Astrocyte (in vitro differentiated cells and primary cell): Measurements from ENCODE around the gene ERMP1. TPM values are rescaled to one million over a fixed set of nuclear protein-coding genes. Genes with fewer than 3 reads are reported as not detected.

ENCODE experiments used
- DNase-seq: peaks from one replicate; pipeline ENCODE4 v3.0.0-alpha.2; 2010; ENCODE audit warnings: low read depth
- FAIRE-seq: peaks from 2 replicates; lab custom pipeline; 2011; peaks lifted over from hg19 to GRCh38; lab: Jason Lieb, UNC
- H2AFZ ChIP-seq: 2 replicates; pipeline ENCODE4 v1.6.0; 2012; ENCODE audit warnings: low read depth, low read length, inconsistent platforms
- H3K27ac ChIP-seq: 2 replicates; pipeline ENCODE4 v1.5.1; 2011; ENCODE audit warnings: low read depth, low read length, inconsistent platforms
- H3K27me3 ChIP-seq: 2 replicates; pipeline ENCODE4 v1.6.0; 2011; ENCODE audit warnings: low read length, inconsistent platforms; ENCODE audit not compliant: insufficient read depth
- H3K36me3 ChIP-seq: 2 replicates; pipeline ENCODE4 v1.5.1; 2011; ENCODE audit warnings: low read length, inconsistent platforms; ENCODE audit not compliant: insufficient read depth
- H3K4me1 ChIP-seq: 2 replicates; pipeline ENCODE4 v1.5.1; 2011; ENCODE audit warnings: low read length, inconsistent platforms; ENCODE audit not compliant: insufficient read depth
- H3K4me2 ChIP-seq: 2 replicates; pipeline ENCODE4 v1.6.0; 2012; ENCODE audit warnings: low read length, inconsistent platforms
- H3K4me3 ChIP-seq: 2 replicates; pipeline ENCODE4 v1.5.1; 2011; ENCODE audit warnings: low read depth, mild to moderate bottlenecking, low read length, inconsistent platforms; ENCODE audit not compliant: insufficient read depth
- H3K79me2 ChIP-seq: 2 replicates; pipeline ENCODE4 v1.6.0; 2012; ENCODE audit warnings: mild to moderate bottlenecking, low read length, inconsistent platforms; ENCODE audit not compliant: insufficient read depth
- H3K9ac ChIP-seq: 2 replicates; pipeline ENCODE4 v1.6.0; 2012; ENCODE audit warnings: mild to moderate bottlenecking, low read length, inconsistent platforms
- H3K9me3 ChIP-seq: 2 replicates; pipeline ENCODE4 v1.5.1; 2012; ENCODE audit warnings: low read depth, mild to moderate bottlenecking, low read length, inconsistent platforms; ENCODE audit not compliant: insufficient read depth
- H4K20me1 ChIP-seq: 2 replicates; pipeline ENCODE4 v1.6.0; 2012; ENCODE audit warnings: low read length, inconsistent platforms; ENCODE audit not compliant: insufficient read depth
- H3K27ac Mint-ChIP-seq: one replicate; pipeline ENCODE4 v1.8.0; 2021; ENCODE audit warnings: mild to moderate bottlenecking, mixed read lengths; ENCODE audit not compliant: unreplicated experiment
- H3K27me3 Mint-ChIP-seq: one replicate; pipeline ENCODE4 v1.8.0; 2021; ENCODE audit warnings: low read depth, mixed read lengths; ENCODE audit not compliant: unreplicated experiment
- H3K36me3 Mint-ChIP-seq: one replicate; pipeline ENCODE4 v1.8.0; 2021; ENCODE audit warnings: low read depth, mixed read lengths; ENCODE audit not compliant: unreplicated experiment
- H3K4me1 Mint-ChIP-seq: one replicate; pipeline ENCODE4 v1.8.0; 2021; ENCODE audit warnings: low read depth, mixed read lengths; ENCODE audit not compliant: unreplicated experiment
- H3K4me3 Mint-ChIP-seq: one replicate; pipeline ENCODE4 v1.8.0; 2021; ENCODE audit warnings: mild to moderate bottlenecking, moderate library complexity, mixed read lengths; ENCODE audit not compliant: unreplicated experiment
- H3K9me3 Mint-ChIP-seq: one replicate; pipeline ENCODE4 v1.8.0; 2021; ENCODE audit warnings: mild to moderate bottlenecking, mixed read lengths; ENCODE audit not compliant: unreplicated experiment
- CTCF ChIP-seq: IDR thresholded peaks from 2 replicates; pipeline ENCODE4 v1.5.1; 2011; ENCODE audit warnings: low read depth, mild to moderate bottlenecking, inconsistent platforms, low read length, moderate library complexity; ENCODE audit not compliant: insufficient read depth
- EZH2 ChIP-seq: IDR thresholded peaks from 2 replicates; pipeline ENCODE4 v1.6.1; 2012; ENCODE audit warnings: mild to moderate bottlenecking, low read length, inconsistent platforms; ENCODE audit not compliant: insufficient read depth
- total RNA-seq: library from RNA; stranded (reverse); gene quantifications from 2 replicates; pipeline ENCODE4 v1.2.1, GENCODE V29; 2021

ERMP1 gene
- total RNA-seq, 1 donor from 2014 or later: 8.8 TPM

GRCh38 chr9:5791870-5792269 lies 41.0 kb downstream of the ERMP1 start:
- DNase-seq: no peak
- no peak overlapping the region for H3K4me3 ChIP-seq
- TF ChIP-seq EZH2 (no peak), CTCF (no peak)

DNA sequence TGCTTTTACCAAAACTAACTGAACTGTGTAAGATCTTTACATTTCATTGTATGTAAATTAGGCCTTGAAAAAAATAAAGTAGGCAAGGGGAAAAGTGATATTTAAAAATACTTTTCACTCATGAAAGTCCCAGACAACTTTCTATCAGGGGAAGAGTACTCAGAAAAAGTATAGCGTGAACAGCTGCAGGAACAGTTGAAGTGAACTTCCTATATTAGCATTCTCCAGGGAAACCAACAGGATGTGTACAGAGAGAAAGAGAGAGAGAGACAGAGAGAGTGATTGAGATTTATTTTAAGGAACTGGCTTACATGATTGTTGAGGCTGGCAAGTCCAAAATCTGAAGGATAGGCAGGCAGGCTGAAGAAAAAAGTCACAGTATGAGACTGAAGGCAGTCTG lies 42.0 kb downstream of the ERMP1 start:
- no peaks in the 10 kb centered on the region for H3K9me3 Mint-ChIP-seq

More at GRCh38 chr9:5791870-5792269, 41.0 kb downstream of the ERMP1 start:
- Histone ChIP-seq H3K27ac (no peak overlapping the region), H3K27me3 (no peaks in the 10 kb centered on the region), H3K36me3 (no peaks in the 10 kb centered on the region), H2AFZ (no peak overlapping the region), H3K9ac (no peak overlapping the region), H3K9me3 (no peaks in the 10 kb centered on the region), H3K79me2 (no peaks in the 10 kb centered on the region), H3K4me2 (no peak overlapping the region), H4K20me1 (no peaks in the 10 kb centered on the region), H3K4me1 (no peaks in the 10 kb centered on the region)
- Mint-ChIP-seq H3K9me3 (no peaks in the 10 kb centered on the region), H3K27ac (no peak overlapping the region), H3K27me3 (no peaks in the 10 kb centered on the region), H3K4me1 (no peaks in the 10 kb centered on the region), H3K36me3 (peaks cover 2% of the 10 kb centered on the region), H3K4me3 (no peak overlapping the region)
- no peak for FAIRE-seq

More for the DNA sequence above, 42.0 kb downstream of the ERMP1 start:
- FAIRE-seq (no peak), DNase-seq (no peak)
- H2AFZ ChIP-seq: no peak overlapping the region
- no peak overlapping the region for H3K27ac ChIP-seq
- H3K27ac Mint-ChIP-seq: no peak overlapping the region
- peaks cover 8% of the 10 kb centered on the region for H3K4me1 Mint-ChIP-seq
- no peaks in the 10 kb centered on the region for H3K27me3 ChIP-seq
- H3K27me3 Mint-ChIP-seq: no peaks in the 10 kb centered on the region
- no peaks in the 10 kb centered on the region for H3K79me2 ChIP-seq
- peaks cover 4% of the 10 kb centered on the region for H3K36me3 ChIP-seq
- no peak overlapping the region for H3K4me3 ChIP-seq
- H3K9me3 ChIP-seq: no peaks in the 10 kb centered on the region
- H3K4me1 ChIP-seq: no peaks in the 10 kb centered on the region
- H3K4me3 Mint-ChIP-seq: no peak overlapping the region
- H4K20me1 ChIP-seq: no peaks in the 10 kb centered on the region
- TF ChIP-seq EZH2: no peak
- no peak for TF ChIP-seq CTCF
- H3K36me3 Mint-ChIP-seq: peaks cover 2% of the 10 kb centered on the region
- no peak overlapping the region for H3K4me2 ChIP-seq
- H3K9ac ChIP-seq: no peak overlapping the region
